H1 (cell line): ENCODE results near the gene ST6GALNAC4. TPM values are rescaled to one million over a fixed set of nuclear protein-coding genes. Genes with fewer than 3 reads are reported as not detected.

Experiments
- CTCF ChIA-PET: fragments of 300-600 bp; sonication (Branson Sonifier 250); formaldehyde crosslinking; loops from one replicate; lab custom pipeline; 2021; ENCODE audit not compliant: partially characterized antibody; lab: Charles Lee
- POLR2A ChIA-PET: fragments of 300-600 bp; sonication (Branson Sonifier 250); formaldehyde crosslinking; loops from one replicate; lab custom pipeline; 2021; ENCODE audit warnings: inconsistent platforms; ENCODE audit not compliant: partially characterized antibody; lab: Charles Lee
- DNase-seq, 2 experiments: peaks; one replicate each; pipeline versions ENCODE4 v3.0.0 to v3.0.0-alpha.2; 2010 to 2022; ENCODE audit warnings: low spot score in 2 of 2, low read depth in 1 of 2, mixed read lengths in 1 of 2
- FAIRE-seq: peaks from 2 replicates; lab custom pipeline; 2011; peaks lifted over from hg19 to GRCh38; lab: Jason Lieb, UNC
- H2AFZ ChIP-seq: 2 replicates; pipeline ENCODE4 v1.8.1; 2012; ENCODE audit warnings: low read length, inconsistent platforms
- H2AK5ac ChIP-seq: 2 replicates; pipeline ENCODE4 v1.6.1; 2013; ENCODE audit warnings: low read depth, low read length
- H2BK120ac ChIP-seq: replicated peaks from 2 replicates; pipeline ENCODE3; 2013; ENCODE audit warnings: low read depth, low read length, inconsistent platforms
- H2BK12ac ChIP-seq: 2 replicates; pipeline ENCODE4 v1.6.1; 2013; ENCODE audit warnings: low read depth, low read length
- H2BK15ac ChIP-seq: 2 replicates; pipeline ENCODE4 v1.6.1; 2013; ENCODE audit warnings: low read length
- H2BK20ac ChIP-seq: 2 replicates; pipeline ENCODE4 v1.6.1; 2013; ENCODE audit warnings: low read length
- H2BK5ac ChIP-seq: 2 replicates; pipeline ENCODE4 v1.6.1; 2013; ENCODE audit warnings: low read depth, low read length
- H3K14ac ChIP-seq: 2 replicates; pipeline ENCODE4 v1.6.1; 2013; ENCODE audit warnings: inconsistent platforms; ENCODE audit not compliant: insufficient read length
- H3K18ac ChIP-seq: 2 replicates; pipeline ENCODE4 v1.6.1; 2013; ENCODE audit warnings: low read length; ENCODE audit errors: extremely low read depth
- H3K23ac ChIP-seq: 2 replicates; pipeline ENCODE4 v1.6.1; 2013; ENCODE audit warnings: inconsistent platforms; ENCODE audit not compliant: insufficient read length
- H3K23me2 ChIP-seq: 2 replicates; pipeline ENCODE4 v1.6.1; 2013; ENCODE audit warnings: low read depth, low read length
- H3K27ac ChIP-seq: 2 replicates; pipeline ENCODE4 v1.6.1; 2011; ENCODE audit warnings: low read depth, low read length, inconsistent platforms
- H3K27me3 ChIP-seq, 4 experiments: replicated peaks in 1 of 4; 1 replicate in 1 of 4; 2 replicates in 3 of 4; pipeline versions ENCODE4 v1.6.1 to v1.8.1; 2011 to 2013; ENCODE audit warnings: low read length in 3 of 4, mild to moderate bottlenecking in 3 of 4, inconsistent platforms in 2 of 4, mixed read lengths in 2 of 4, moderate library complexity in 1 of 4; ENCODE audit not compliant: control insufficient read depth in 3 of 4, insufficient read depth in 3 of 4; ENCODE audit errors: extremely low read depth in 1 of 4
- H3K36me3 ChIP-seq, 4 experiments: 2 replicates each; pipeline versions ENCODE4 v1.6.1 to v1.8.1; 2011 to 2013; ENCODE audit warnings: mild to moderate bottlenecking in 4 of 4, low read length in 3 of 4, moderate library complexity in 2 of 4, control low read depth in 1 of 4, inconsistent platforms in 1 of 4; ENCODE audit not compliant: insufficient read depth in 4 of 4, control insufficient read depth in 2 of 4
- H3K4ac ChIP-seq: replicated peaks from 2 replicates; pipeline ENCODE3; 2013; ENCODE audit warnings: low read length, low read depth, mixed read lengths, inconsistent platforms; ENCODE audit not compliant: insufficient read length
- H3K4me1 ChIP-seq, 4 experiments: replicated peaks in 1 of 4; 1 replicate in 1 of 4; 2 replicates in 3 of 4; pipeline versions ENCODE4 v1.6.1 to v1.8.1; 2011 to 2013; ENCODE audit warnings: low read length in 3 of 4, inconsistent platforms in 2 of 4, mixed read lengths in 1 of 4; ENCODE audit not compliant: insufficient read depth in 4 of 4, control insufficient read depth in 3 of 4
- H3K4me2 ChIP-seq, 2 experiments: 2 replicates each; pipeline versions ENCODE4 v1.6.1 to v1.8.1; 2011 to 2013; ENCODE audit warnings: low read depth in 2 of 2, low read length in 2 of 2, control low read depth in 1 of 2, inconsistent platforms in 1 of 2, mild to moderate bottlenecking in 1 of 2; ENCODE audit not compliant: insufficient read depth in 1 of 2
- H3K4me3 ChIP-seq, 4 experiments: fragments of 200-600, 300-600 bp in 1 of 4; sonication (generic), shearing (Covaris generic), sonication (Bioruptor Twin) in 1 of 4; 2 replicates each; pipeline versions ENCODE4 v1.5.1 to v1.8.1; 2011 to 2016; ENCODE audit warnings: low read length in 4 of 4, low read depth in 3 of 4, control low read depth in 2 of 4, inconsistent platforms in 2 of 4, mild to moderate bottlenecking in 2 of 4, mixed read lengths in 1 of 4, moderate library complexity in 1 of 4; ENCODE audit not compliant: insufficient read depth in 2 of 4; ENCODE audit errors: extremely low read depth in 1 of 4
- H3K56ac ChIP-seq: replicated peaks from 2 replicates; pipeline ENCODE3; 2013; ENCODE audit warnings: low read depth, mild to moderate bottlenecking, mixed read lengths, low read length, inconsistent platforms; ENCODE audit not compliant: insufficient read length
- H3K79me1 ChIP-seq: 2 replicates; pipeline ENCODE4 v1.6.1; 2013; ENCODE audit warnings: low read depth, low read length, control low read depth
- H3K79me2 ChIP-seq, 2 experiments: 2 replicates each; pipeline versions ENCODE4 v1.6.1 to v1.8.1; 2012 to 2013; ENCODE audit warnings: low read length in 2 of 2, mild to moderate bottlenecking in 2 of 2, inconsistent platforms in 1 of 2; ENCODE audit not compliant: insufficient read depth in 2 of 2, control insufficient read depth in 1 of 2
- H3K9ac ChIP-seq, 4 experiments: replicated peaks in 1 of 4; 1 replicate in 1 of 4; 2 replicates in 3 of 4; pipeline versions ENCODE4 v1.6.1 to v1.8.1; 2011 to 2013; ENCODE audit warnings: low read depth in 3 of 4, low read length in 3 of 4, control low read depth in 2 of 4, mild to moderate bottlenecking in 2 of 4, moderate library complexity in 2 of 4, inconsistent platforms in 1 of 4; ENCODE audit errors: extremely low read depth in 1 of 4
- H3K9me3 ChIP-seq, 2 experiments: 2 replicates each; pipeline versions ENCODE4 v1.6.1 to v1.8.1; 2012 to 2013; ENCODE audit warnings: mild to moderate bottlenecking in 2 of 2, moderate library complexity in 2 of 2, control low read depth in 1 of 2, inconsistent platforms in 1 of 2, low read depth in 1 of 2, low read length in 1 of 2, mixed read lengths in 1 of 2; ENCODE audit not compliant: insufficient read depth in 2 of 2
- H4K20me1 ChIP-seq, 2 experiments: replicated peaks in 1 of 2; 2 replicates each; pipeline versions ENCODE3 to v1.8.1; 2011 to 2013; ENCODE audit warnings: inconsistent platforms in 2 of 2, low read length in 2 of 2, mild to moderate bottlenecking in 1 of 2; ENCODE audit not compliant: insufficient read depth in 2 of 2, control insufficient read depth in 1 of 2
- H4K5ac ChIP-seq: 2 replicates; pipeline ENCODE4 v1.6.1; 2013; ENCODE audit warnings: low read length, low read depth, mixed read lengths, inconsistent platforms; ENCODE audit not compliant: insufficient read length
- H4K8ac ChIP-seq: 2 replicates; pipeline ENCODE4 v1.8.0; 2013; ENCODE audit warnings: mild to moderate bottlenecking, moderate library complexity, low read length, inconsistent platforms; ENCODE audit not compliant: insufficient read depth; ENCODE audit errors: extremely low read depth
- H4K91ac ChIP-seq: replicated peaks from 2 replicates; pipeline ENCODE3; 2013; ENCODE audit warnings: low read length, mixed read lengths, inconsistent platforms; ENCODE audit not compliant: insufficient read length
- NANOG ChIP-seq: IDR thresholded peaks from 2 replicates; pipeline ENCODE4 v1.6.1; 2011; ENCODE audit warnings: low read length, low read depth, mild to moderate bottlenecking, inconsistent platforms; ENCODE audit not compliant: insufficient read depth, poor library complexity, severe bottlenecking
- SIN3A ChIP-seq, 2 experiments: IDR thresholded peaks in 1 of 2; conservative IDR thresholded peaks in 1 of 2; 2 replicates each; pipeline ENCODE4 v1.6.1; 2011 to 2012; ENCODE audit warnings: low read length in 2 of 2, improper control_type of control experiment in 1 of 2, low read depth in 1 of 2, mild to moderate bottlenecking in 1 of 2
- WGBS, 2 experiments: shearing (Covaris generic) in 1 of 2; methylation state at CpG; one replicate each; pipeline versions ENCODE4 v1.1.6 to v1.1.7; 2013 to 2015; ENCODE audit warnings: low lambda C conversion rate in 2 of 2, mixed read lengths in 2 of 2, inconsistent platforms in 1 of 2, low coverage in 1 of 2, missing lambda C conversion rate in 1 of 2; ENCODE audit not compliant: insufficient replicate concordance in 2 of 2, insufficient coverage in 1 of 2, insufficient read length in 1 of 2; ENCODE audit errors: extremely low coverage in 1 of 2, missing lambda C conversion rate in 1 of 2; 5-methylcytosine and 5-hydroxymethylcytosine counted together
- polyA plus RNA-seq, 7 experiments: library from polyadenylated mRNA; depleted of rRNA in 3 of 7; stranded (reverse) in 5 of 7; unstranded in 2 of 7; fragments of >200 nt in 5 of 7; fragments of 200-250 nt in 2 of 7; gene quantifications; 1 replicate in 5 of 7; 2 replicates in 1 of 7; 4 replicates in 1 of 7; pipeline versions ENCODE4 v1.2.1 to v1.2.3, GENCODE V29; 2011 to 2013; ENCODE audit warnings: missing spikeins in 2 of 7, mixed read lengths in 2 of 7
- total RNA-seq: library from RNA; stranded (reverse); fragmentation: NEBNext Ultra II Directional; extraction: Animal tissue kit (Norgen Biotek cat#: 25700); gene quantifications from 2 replicates; pipeline ENCODE4 v1.2.1, GENCODE V29; 2021
- TF ChIP-seq, protein P1 (sequence below): IDR thresholded peaks from 2 replicates; pipeline ENCODE4 v1.6.1; 2011; ENCODE audit warnings: low read depth, mild to moderate bottlenecking, low read length; ENCODE audit not compliant: insufficient read depth

The ST6GALNAC4 gene
- total and polyA plus RNA-seq, 2 of the 8 experiments (the other 6 are each of a cell fraction or from before 2014, with no cell fraction given), result 21.8 to 34.1 TPM

DNA sequence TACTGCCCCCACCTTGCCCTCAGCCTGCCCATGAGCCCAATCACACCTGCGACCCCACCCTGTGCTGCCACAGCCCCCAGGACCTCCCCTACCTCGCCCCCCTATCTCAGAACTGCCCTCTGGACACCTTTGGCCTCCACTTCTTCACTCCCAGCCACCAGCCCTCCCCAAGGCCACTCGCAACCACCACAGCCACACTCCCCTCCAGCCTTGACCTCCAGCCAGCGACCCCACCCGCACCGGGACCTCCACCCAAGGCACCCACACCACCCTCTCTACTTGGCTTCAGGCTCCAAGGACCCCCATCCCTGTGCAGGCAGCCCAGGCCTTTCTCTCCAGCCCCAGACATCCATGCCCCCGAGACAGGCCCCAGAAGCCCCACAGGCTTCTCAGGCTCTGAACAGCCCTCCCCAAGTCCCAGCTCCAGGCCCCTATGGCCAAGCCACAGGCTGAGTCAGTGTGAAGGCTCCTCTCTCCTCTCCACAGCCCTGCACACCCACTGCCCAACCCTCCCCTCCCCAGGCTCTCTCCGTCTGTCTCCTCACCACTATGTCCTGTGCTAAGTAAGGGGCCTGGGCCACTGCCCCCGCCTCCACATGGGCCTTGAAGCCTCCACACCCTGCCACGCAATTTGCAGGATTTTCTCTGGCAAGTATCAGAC, 41.4 kb downstream of the ST6GALNAC4 start:
- Histone ChIP-seq H3K27me3 (no peaks in the 10 kb centered on the region), H3K9ac (no peak overlapping the region), H2BK12ac (no peak overlapping the region), H3K4me1 (peaks cover 0 to 10% (median 7%) of the 10 kb centered on the region in 4 experiments; a peak in 6 of 7 replicates), H3K23me2 (peaks cover 7% of the 10 kb centered on the region; the same call in 1 of the 2 replicates), H2BK5ac (no peak overlapping the region)
- TF ChIP-seq SIN3A (conservative IDR thresholded peaks at IDR 0.05 in 1 of 2, IDR thresholded peaks at IDR 0.05 in 1 of 2; ENCODE audit: low read depth in 1 of 2, low read length in 2 of 2) (no peak), NANOG (no peak)
- TF ChIP-seq, protein P1, sequence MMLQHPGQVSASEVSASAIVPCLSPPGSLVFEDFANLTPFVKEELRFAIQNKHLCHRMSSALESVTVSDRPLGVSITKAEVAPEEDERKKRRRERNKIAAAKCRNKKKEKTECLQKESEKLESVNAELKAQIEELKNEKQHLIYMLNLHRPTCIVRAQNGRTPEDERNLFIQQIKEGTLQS, result no peak
- TF ChIP-seq, all 59 proteins: peak for 0
- H3K56ac ChIP-seq, result no peak overlapping the region
- no peak overlapping the region for H2BK120ac ChIP-seq
- H4K5ac ChIP-seq, result no peak overlapping the region
- no peak overlapping the region for H3K27ac ChIP-seq
- no peak overlapping the region for H2AK5ac ChIP-seq
- POLR2A ChIA-PET, result interaction anchor here (0.6 to 1.8 kb wide), 5 partner anchors 10 to 885 kb away, joined by 3 to 9 read pairs (median 3); no protein-coding TSS in a partner anchor
- DNase-seq (no peak), FAIRE-seq (no peak)
- no peak overlapping the region for H3K4ac ChIP-seq
- no peak overlapping the region for H2BK20ac ChIP-seq
- no peak overlapping the region for H3K4me3 ChIP-seq
- no peaks in the 10 kb centered on the region for H3K79me2 ChIP-seq
- H3K36me3 ChIP-seq, result no peaks in the 10 kb centered on the region
- no peak overlapping the region for H3K14ac ChIP-seq
- no peak overlapping the region for H2AFZ ChIP-seq
- H3K79me1 ChIP-seq, result no peaks in the 10 kb centered on the region
- H4K20me1 ChIP-seq, result peaks cover 0 to 4% of the 10 kb centered on the region in 2 experiments
- 93% methylated on average over 8 of the region's 10 CpGs; no CpG with 5 or more reads in 1 of the 2 experiments for WGBS, 2 experiments
- H3K23ac ChIP-seq, result no peak overlapping the region
- H4K8ac ChIP-seq, result no peak overlapping the region; the same call in 1 of the 2 replicates
- H4K91ac ChIP-seq, result no peak overlapping the region
- CTCF ChIA-PET, result interaction anchor here (0.6 to 1.8 kb wide), 4 partner anchors 10 to 67 kb away, joined by 3 to 6 read pairs (median 4); no protein-coding TSS in a partner anchor
- H3K9me3 ChIP-seq, result no peaks in the 10 kb centered on the region
- H2BK15ac ChIP-seq, result no peak overlapping the region
- H3K4me2 ChIP-seq, result no peak overlapping the region
- H3K18ac ChIP-seq, result no peak overlapping the region
